ENCODE measurements around the gene NDUFC2.
"Not testable (repeated sequence)": the region's sequence is repeated elsewhere in the genome, so short reads cannot be mapped to it uniquely, and the experiment has no call there.

Gene NDUFC2

GRCh38 chr11:78078218-78079167 lies 1.2 kb downstream of the NDUFC2 start:
- Histone ChIP-seq H3K4me2 (ENCODE audit: low read length) (peak overlapping the region; percentile 81), H3K79me2 (ENCODE audit: insufficient read depth, low read length) (peaks cover 50% of the 10 kb centered on the region), H3K36me3 (ENCODE audit: insufficient read depth, low read length) (peaks cover 12% of the 10 kb centered on the region; the same call in 1 of the 2 replicates), H3K4me3 (ENCODE audit: low read depth, low read length, poor library complexity, severe bottlenecking) (peak overlapping the region; percentile 88), H3K27me3 (ENCODE audit: insufficient read depth, low read length) (no peaks in the 10 kb centered on the region), H3K9me2 (ENCODE audit: low read depth, low read length) (no peaks in the 10 kb centered on the region), H3K9ac (ENCODE audit: low read length) (peak overlapping the region; percentile 92), H3K27ac (ENCODE audit: low read depth, low read length, poor library complexity, severe bottlenecking) (no peak overlapping the region), H3K4me1 (ENCODE audit: insufficient read depth, low read length, severe bottlenecking) (peaks cover 33% of the 10 kb centered on the region), H3K9me3 (ENCODE audit: low read length) (peaks cover 3% of the 10 kb centered on the region; the same call in 1 of the 2 replicates), H4K20me1 (ENCODE audit: insufficient read depth, low read length) (no peaks in the 10 kb centered on the region), H2AFZ (ENCODE audit: low read length) (no peak overlapping the region), H3F3A (ENCODE audit: insufficient read depth, low read length) (no peaks in the 10 kb centered on the region)
- TF ChIP-seq EZH2 (IDR thresholded peaks at IDR 0.05; ENCODE audit: borderline replicate concordance, low read length) (no peak), CTCF (IDR thresholded peaks at IDR 0.05; ENCODE audit: low read length) (no peak)

- Histone ChIP-seq H3K4me1 (ENCODE audit: insufficient read depth, low read length, severe bottlenecking) (peaks cover 33% of the 10 kb centered on the region), H3K79me2 (ENCODE audit: insufficient read depth, low read length) (peaks cover 51% of the 10 kb centered on the region), H3K4me2 (ENCODE audit: low read length) (peak overlapping the region; percentile 81), H3K4me3 (ENCODE audit: low read depth, low read length, poor library complexity, severe bottlenecking) (peak overlapping the region; percentile 88), H3K36me3 (ENCODE audit: insufficient read depth, low read length) (peaks cover 17% of the 10 kb centered on the region), H3K9ac (ENCODE audit: low read length) (peak overlapping the region; percentile 92; the same call in 1 of the 2 replicates)
- H3K9me3 ChIP-seq (ENCODE audit: low read length); H3K27me3 ChIP-seq (ENCODE audit: insufficient read depth, low read length); H2AFZ ChIP-seq (ENCODE audit: low read length); H4K20me1 ChIP-seq (ENCODE audit: insufficient read depth, low read length); H3K9me2 ChIP-seq (ENCODE audit: low read depth, low read length); H3F3A ChIP-seq (ENCODE audit: insufficient read depth, low read length); H3K27ac ChIP-seq (ENCODE audit: low read depth, low read length, poor library complexity, severe bottlenecking): not testable (repeated sequence)
These were observed 2.1 kb downstream of the NDUFC2 start for GRCh38 chr11:78077592-78077991.

GRCh38 chr11:78076733-78077403 lies 2.8 kb downstream of the NDUFC2 start:
- H3K9ac ChIP-seq (ENCODE audit: low read length) = no peak overlapping the region; the same call in 1 of the 2 replicates
- H3F3A ChIP-seq (ENCODE audit: insufficient read depth, low read length) = no peaks in the 10 kb centered on the region
- H3K9me3 ChIP-seq (ENCODE audit: low read length) = no peaks in the 10 kb centered on the region
- peaks cover 54% of the 10 kb centered on the region for H3K79me2 ChIP-seq (ENCODE audit: insufficient read depth, low read length)
- peaks cover 23% of the 10 kb centered on the region for H3K36me3 ChIP-seq (ENCODE audit: insufficient read depth, low read length)
- H3K27ac ChIP-seq (ENCODE audit: low read depth, low read length, poor library complexity, severe bottlenecking) = no peak overlapping the region
- H3K4me1 ChIP-seq (ENCODE audit: insufficient read depth, low read length, severe bottlenecking) = peaks cover 33% of the 10 kb centered on the region
- H2AFZ ChIP-seq (ENCODE audit: low read length) = no peak overlapping the region
- no peaks in the 10 kb centered on the region for H3K9me2 ChIP-seq (ENCODE audit: low read depth, low read length)
- no peaks in the 10 kb centered on the region for H3K27me3 ChIP-seq (ENCODE audit: insufficient read depth, low read length)
- no peak overlapping the region for H3K4me3 ChIP-seq (ENCODE audit: low read depth, low read length, poor library complexity, severe bottlenecking)
- H3K4me2 ChIP-seq (ENCODE audit: low read length) = peak overlapping the region; percentile 37; the same call in 1 of the 2 replicates
- TF ChIP-seq CTCF (IDR thresholded peaks at IDR 0.05; ENCODE audit: low read length) (no peak), EZH2 (IDR thresholded peaks at IDR 0.05; ENCODE audit: borderline replicate concordance, low read length) (no peak)
- no peaks in the 10 kb centered on the region for H4K20me1 ChIP-seq (ENCODE audit: insufficient read depth, low read length)
